Dermis blood vessel endothelial cell (primary cell): ENCODE measurements around the gene ATP7A. TPM values are rescaled to one million over a fixed set of nuclear protein-coding genes. Genes with fewer than 3 reads are reported as not detected.
"Not testable (repeated sequence)": the region's sequence is repeated elsewhere in the genome, so short reads cannot be mapped to it uniquely, and the experiment has no call there.

ENCODE experiments used
- DNase-seq: peaks from one replicate; pipeline ENCODE4 v3.0.0; 2010
- total RNA-seq: library from RNA; depleted of rRNA; stranded (reverse); fragments of >200 nt; gene quantifications from 2 replicates; pipeline ENCODE4 v1.2.3, GENCODE V29; 2014

Gene ATP7A
- total RNA-seq, 1 donor from 2014 or later: 14.1 TPM

- no peak for DNase-seq
These were observed 132.1 kb downstream of the ATP7A start for GRCh38 chrX:78042601-78043000.

DNA sequence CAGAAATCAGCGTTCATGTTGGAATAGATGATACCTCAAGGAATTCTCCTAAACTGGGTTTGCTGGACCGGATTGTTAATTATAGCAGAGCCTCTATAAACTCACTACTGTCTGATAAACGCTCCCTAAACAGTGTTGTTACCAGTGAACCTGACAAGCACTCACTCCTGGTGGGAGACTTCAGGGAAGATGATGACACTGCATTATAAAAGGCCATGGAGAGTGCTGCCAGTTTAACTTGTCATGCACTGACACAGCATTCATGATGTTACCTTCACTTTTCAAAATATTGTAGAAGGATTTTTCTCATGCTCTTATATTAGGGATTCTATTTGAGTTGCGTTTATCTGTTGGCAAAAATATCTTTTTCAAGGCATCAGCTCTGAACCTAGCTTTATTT is 135.9 kb downstream of the ATP7A start:
- no peak for DNase-seq

GRCh38 chrX:78048052-78048451 is 137.6 kb downstream of the ATP7A start:
- DNase-seq: no peak

DNA sequence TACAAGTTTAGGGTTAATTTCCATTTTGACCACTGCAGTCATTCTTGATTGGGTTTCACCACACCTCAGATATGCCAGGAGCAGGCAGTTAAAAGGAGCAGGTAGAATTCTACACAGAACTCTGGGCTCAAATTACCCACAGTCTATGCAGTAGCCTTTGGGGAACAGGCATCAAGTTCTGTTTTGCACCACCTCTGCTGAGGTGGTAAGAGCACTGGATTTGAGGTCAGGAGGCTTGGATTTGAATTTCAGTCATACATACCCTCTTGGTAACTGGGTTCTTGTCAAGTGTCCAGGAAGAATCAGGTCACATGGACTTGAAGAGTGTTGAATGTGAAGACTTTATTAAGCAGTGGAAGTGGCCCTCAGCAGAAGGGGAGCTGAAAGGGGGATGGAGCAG is 153.2 kb downstream of the ATP7A start:
- DNase-seq: no peak

DNA sequence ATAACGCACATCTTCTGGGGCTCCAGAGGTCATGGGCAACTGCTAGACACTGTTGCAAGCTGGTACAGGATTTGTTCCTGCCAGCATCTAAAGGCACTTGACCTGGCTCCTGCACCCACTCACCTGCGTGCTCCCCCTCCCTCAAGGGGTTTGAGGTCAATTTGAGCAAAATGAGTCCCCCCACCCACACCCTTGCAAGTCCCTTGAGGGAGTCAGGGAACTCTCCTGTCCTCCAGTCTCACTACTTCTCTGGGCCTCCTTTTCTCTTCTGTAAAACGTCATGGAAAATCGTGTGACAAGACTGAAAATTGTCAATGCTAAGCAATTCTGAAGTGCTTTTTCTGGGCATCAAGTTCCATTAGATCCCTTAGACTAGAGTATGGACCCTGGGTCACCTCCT is 153.7 kb downstream of the ATP7A start:
- DNase-seq: no peak

- DNase-seq: peak; percentile 62
These were observed 154.5 kb downstream of the ATP7A start for GRCh38 chrX:78064698-78065601.

- peak; percentile 14 for DNase-seq
These were observed 155.6 kb downstream of the ATP7A start for GRCh38 chrX:78066110-78066509.

GRCh38 chrX:78071331-78071730 is 160.8 kb downstream of the ATP7A start:
- no peak for DNase-seq

DNA sequence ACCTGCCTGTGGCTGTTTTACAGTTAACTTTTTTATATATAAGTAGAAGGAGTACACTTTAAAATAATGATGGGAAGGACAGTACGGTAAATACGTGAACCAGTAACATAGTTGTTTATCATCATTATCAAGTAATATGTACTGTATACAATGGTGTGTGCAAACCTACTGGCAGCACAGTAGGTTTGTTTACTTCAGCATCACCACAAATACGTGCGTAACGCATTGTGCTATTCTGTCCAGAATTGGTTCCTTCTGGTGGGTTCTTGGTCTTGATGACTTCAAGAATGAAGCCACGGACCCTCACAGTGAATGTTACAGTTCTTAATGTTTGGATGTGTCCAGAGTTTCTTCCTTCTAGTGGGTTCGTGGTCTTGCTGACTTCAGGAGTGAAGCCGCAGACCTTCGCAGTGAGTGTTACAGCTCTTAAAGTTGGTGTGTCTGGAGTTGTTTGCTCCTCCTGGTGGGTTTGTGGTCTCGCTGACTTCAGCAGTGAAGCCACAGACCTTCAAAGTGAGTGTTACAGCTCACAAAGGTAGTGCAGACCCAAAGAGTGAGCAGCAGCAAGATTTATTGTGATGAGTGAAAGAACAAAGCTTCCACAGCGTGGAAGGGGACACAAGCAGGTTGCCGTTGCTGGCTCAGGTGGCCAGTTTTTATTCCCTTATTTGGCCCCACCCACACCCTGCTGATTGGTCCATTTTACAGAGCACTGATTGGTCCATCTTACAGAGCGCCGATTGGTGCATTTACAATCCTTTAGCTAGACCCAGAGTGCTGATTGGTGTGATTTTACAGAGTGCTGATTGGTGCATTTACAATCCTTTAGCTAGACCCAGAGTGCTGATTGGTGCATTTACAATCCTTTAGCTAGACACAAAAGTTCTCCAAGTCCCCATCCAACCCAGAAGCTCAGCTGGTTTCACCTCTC is 162.9 kb downstream of the ATP7A start:
- DNase-seq: not testable (repeated sequence)

- no peak for DNase-seq
These were observed 163.6 kb downstream of the ATP7A start for GRCh38 chrX:78074088-78074487.

GRCh38 chrX:78075787-78076389 is 165.4 kb downstream of the ATP7A start:
- DNase-seq: no peak

GRCh38 chrX:78081413-78081812 is 170.9 kb downstream of the ATP7A start:
- not testable (repeated sequence) for DNase-seq

DNA sequence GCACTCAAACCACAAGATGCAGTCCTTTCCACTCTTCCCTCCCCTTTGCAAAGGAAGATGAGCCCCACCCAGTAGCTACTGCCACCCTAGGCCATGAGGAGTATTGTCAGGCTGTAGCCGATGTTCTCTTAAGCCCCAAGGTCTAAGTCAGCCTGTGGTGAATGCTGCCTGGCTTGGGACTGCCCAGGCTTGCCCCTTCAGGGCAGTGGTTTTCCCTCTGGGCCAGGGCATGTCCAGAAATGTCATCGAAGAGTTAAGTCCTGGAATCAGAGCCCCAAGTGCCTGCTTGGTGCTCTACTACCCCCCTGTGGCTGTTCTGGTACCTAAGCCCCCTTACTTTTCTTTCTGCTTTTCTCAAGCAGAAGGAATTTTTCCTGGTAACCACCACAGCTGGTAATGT is 181.8 kb downstream of the ATP7A start:
- peak; percentile 61 for DNase-seq

DNA sequence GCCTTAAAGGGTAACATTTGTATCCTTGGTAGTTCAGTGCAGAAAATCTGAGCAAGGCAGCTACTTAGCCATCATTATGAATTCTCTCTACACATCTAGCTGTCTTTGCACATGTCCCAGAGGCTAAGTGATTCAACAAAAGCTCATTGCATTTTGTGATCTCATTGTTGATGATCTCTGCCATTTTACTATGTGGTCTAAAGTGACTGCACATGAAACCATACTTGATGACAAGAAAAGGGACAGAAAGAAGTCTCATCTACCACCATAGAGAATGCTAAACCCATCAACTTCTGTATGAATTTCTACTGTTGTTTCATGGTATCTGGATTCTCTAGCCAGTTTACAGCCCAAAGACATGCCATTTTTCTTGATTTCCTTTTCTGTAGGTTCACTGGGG is 187.6 kb downstream of the ATP7A start:
- DNase-seq: no peak

Other genes starting within 250 kb of the ATP7A start
- 101 and 115 TPM in 2 replicates for gene ATRX, start 124.5 kb upstream of the ATP7A start, total RNA-seq
- 142 and 160 TPM in 2 replicates for gene MAGT1, start 15.3 kb upstream of the ATP7A start, total RNA-seq
- gene COX7B, start 11.2 kb upstream of the ATP7A start, total RNA-seq: 279 and 458 TPM in 2 replicates
- 0.28 TPM in 1 of 2 replicates, not detected in the other for gene PGAM4, start 58.9 kb downstream of the ATP7A start, total RNA-seq
- 284 and 379 TPM in 2 replicates for gene PGK1, start 193.6 kb downstream of the ATP7A start, total RNA-seq
- 18.5 and 25.6 TPM in 2 replicates for gene TAF9B, start 229.0 kb downstream of the ATP7A start, total RNA-seq